GM18499 (cell line): ENCODE results near the gene WDFY4.

Experiments used
- ATAC-seq: cut with Tn5 transposase; IDR thresholded peaks from one replicate; pipeline ENCODE4 v1.9.1; 2021; ENCODE audit warnings: moderate number of reproducible peaks; ENCODE audit not compliant: insufficient read depth, unreplicated experiment

The WDFY4 gene

GRCh38 chr10:48951707-48952106 is 267.0 kb downstream of the WDFY4 start:
- no peak for ATAC-seq

GRCh38 chr10:48957361-48958151 is 272.9 kb downstream of the WDFY4 start:
- ATAC-seq = no peak

GRCh38 chr10:48958598-48959190 is 274.0 kb downstream of the WDFY4 start:
- no peak for ATAC-seq

- no peak for ATAC-seq
Observed at GRCh38 chr10:48964038-48964437, 279.4 kb downstream of the WDFY4 start.

- no peak for ATAC-seq
Observed at GRCh38 chr10:48965460-48965859, 280.8 kb downstream of the WDFY4 start.

GRCh38 chr10:48968036-48968435 is 283.4 kb downstream of the WDFY4 start:
- no peak for ATAC-seq

- no peak for ATAC-seq
Observed at GRCh38 chr10:48970046-48970445, 285.4 kb downstream of the WDFY4 start.

GRCh38 chr10:48970654-48971053 is 286.0 kb downstream of the WDFY4 start:
- no peak for ATAC-seq

GRCh38 chr10:48973065-48973464 is 288.4 kb downstream of the WDFY4 start:
- ATAC-seq = no peak

GRCh38 chr10:48974510-48975156 is 290.0 kb downstream of the WDFY4 start:
- no peak for ATAC-seq

GRCh38 chr10:48976196-48976595 is 291.5 kb downstream of the WDFY4 start:
- no peak for ATAC-seq

GRCh38 chr10:48978318-48978717 is 293.6 kb downstream of the WDFY4 start:
- ATAC-seq = no peak

GRCh38 chr10:48981310-48981907 is 296.7 kb downstream of the WDFY4 start:
- no peak for ATAC-seq

- ATAC-seq = no peak
Observed at GRCh38 chr10:48982584-48982983, 297.9 kb downstream of the WDFY4 start.

- no peak for ATAC-seq
Observed at GRCh38 chr10:48983648-48984351, 299.1 kb downstream of the WDFY4 start.

- no peak for ATAC-seq
Observed at GRCh38 chr10:48985621-48986158, 301.0 kb downstream of the WDFY4 start.

GRCh38 chr10:48990226-48990625 is 305.6 kb downstream of the WDFY4 start:
- ATAC-seq = no peak

GRCh38 chr10:48993627-48994026 is 309.0 kb downstream of the WDFY4 start:
- no peak for ATAC-seq

- no peak for ATAC-seq
Observed at GRCh38 chr10:48996329-48996728, 311.7 kb downstream of the WDFY4 start.

GRCh38 chr10:48999346-48999745 is 314.7 kb downstream of the WDFY4 start:
- no peak for ATAC-seq
